ENCODE measurements around the gene TEAD1. TPM values are rescaled to one million over a fixed set of nuclear protein-coding genes. Genes with fewer than 3 reads are reported as not detected.

Gene TEAD1
- total RNA-seq, 4 donors from 2014 or later, result 184 to 272 (median 208) TPM

- Histone ChIP-seq H3K36me3 (no peaks in the 10 kb centered on the region), H3K27me3 (no peaks in the 10 kb centered on the region), H3K4me1 (no peaks in the 10 kb centered on the region), H3K4me3 (no peak overlapping the region), H3K27ac (no peak overlapping the region), H3K9me3 (no peaks in the 10 kb centered on the region)
- ATAC-seq, result no peak
- WGBS, 2 donors (ENCODE audit: low coverage in 1 of 2), result 63 to 80% methylated on average over 1 of the region's 1 CpG
- TF ChIP-seq POLR2A (IDR thresholded peaks at IDR 0.05) (no peak), POLR2AphosphoS5 (IDR thresholded peaks at IDR 0.05) (no peak), EP300 (IDR thresholded peaks at IDR 0.05) (no peak)
- TF ChIP-seq, protein P1, sequence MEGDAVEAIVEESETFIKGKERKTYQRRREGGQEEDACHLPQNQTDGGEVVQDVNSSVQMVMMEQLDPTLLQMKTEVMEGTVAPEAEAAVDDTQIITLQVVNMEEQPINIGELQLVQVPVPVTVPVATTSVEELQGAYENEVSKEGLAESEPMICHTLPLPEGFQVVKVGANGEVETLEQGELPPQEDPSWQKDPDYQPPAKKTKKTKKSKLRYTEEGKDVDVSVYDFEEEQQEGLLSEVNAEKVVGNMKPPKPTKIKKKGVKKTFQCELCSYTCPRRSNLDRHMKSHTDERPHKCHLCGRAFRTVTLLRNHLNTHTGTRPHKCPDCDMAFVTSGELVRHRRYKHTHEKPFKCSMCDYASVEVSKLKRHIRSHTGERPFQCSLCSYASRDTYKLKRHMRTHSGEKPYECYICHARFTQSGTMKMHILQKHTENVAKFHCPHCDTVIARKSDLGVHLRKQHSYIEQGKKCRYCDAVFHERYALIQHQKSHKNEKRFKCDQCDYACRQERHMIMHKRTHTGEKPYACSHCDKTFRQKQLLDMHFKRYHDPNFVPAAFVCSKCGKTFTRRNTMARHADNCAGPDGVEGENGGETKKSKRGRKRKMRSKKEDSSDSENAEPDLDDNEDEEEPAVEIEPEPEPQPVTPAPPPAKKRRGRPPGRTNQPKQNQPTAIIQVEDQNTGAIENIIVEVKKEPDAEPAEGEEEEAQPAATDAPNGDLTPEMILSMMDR (IDR thresholded peaks at IDR 0.05), result no peak
Measured at GRCh38 chr11:12664385-12664784, 9.8 kb upstream of the TEAD1 start.

- Histone ChIP-seq H3K9me3 (no peaks in the 10 kb centered on the region), H3K27me3 (no peaks in the 10 kb centered on the region), H3K4me3 (no peak overlapping the region), H3K27ac (no peak overlapping the region), H3K4me1 (no peaks in the 10 kb centered on the region), H3K36me3 (no peaks in the 10 kb centered on the region)
- TF ChIP-seq, protein P1 (IDR thresholded peaks at IDR 0.05), result no peak
- TF ChIP-seq POLR2A (IDR thresholded peaks at IDR 0.05), result no peak
- TF ChIP-seq EP300 (IDR thresholded peaks at IDR 0.05), result no peak
- no peak for TF ChIP-seq POLR2AphosphoS5 (IDR thresholded peaks at IDR 0.05)
- WGBS, 2 donors (ENCODE audit: low coverage in 1 of 2), result 67 to 68% methylated on average over 3 of the region's 3 CpGs
- no peak for ATAC-seq
Measured at GRCh38 chr11:12666915-12667314, 7.3 kb upstream of the TEAD1 start.

GRCh38 chr11:12667646-12668045 is 6.6 kb upstream of the TEAD1 start:
- no peaks in the 10 kb centered on the region for H3K27me3 ChIP-seq
- H3K36me3 ChIP-seq, result no peaks in the 10 kb centered on the region
- H3K27ac ChIP-seq, result no peak overlapping the region
- no peaks in the 10 kb centered on the region for H3K9me3 ChIP-seq
- no peak overlapping the region for H3K4me3 ChIP-seq
- no peak for ATAC-seq
- no peaks in the 10 kb centered on the region for H3K4me1 ChIP-seq
- 91 to 100% methylated on average over 1 of the region's 1 CpG for WGBS, 2 donors (ENCODE audit: low coverage in 1 of 2)
- TF ChIP-seq EP300 (IDR thresholded peaks at IDR 0.05) (no peak), POLR2AphosphoS5 (IDR thresholded peaks at IDR 0.05) (no peak)
- TF ChIP-seq, protein P1 (IDR thresholded peaks at IDR 0.05), result no peak

DNA sequence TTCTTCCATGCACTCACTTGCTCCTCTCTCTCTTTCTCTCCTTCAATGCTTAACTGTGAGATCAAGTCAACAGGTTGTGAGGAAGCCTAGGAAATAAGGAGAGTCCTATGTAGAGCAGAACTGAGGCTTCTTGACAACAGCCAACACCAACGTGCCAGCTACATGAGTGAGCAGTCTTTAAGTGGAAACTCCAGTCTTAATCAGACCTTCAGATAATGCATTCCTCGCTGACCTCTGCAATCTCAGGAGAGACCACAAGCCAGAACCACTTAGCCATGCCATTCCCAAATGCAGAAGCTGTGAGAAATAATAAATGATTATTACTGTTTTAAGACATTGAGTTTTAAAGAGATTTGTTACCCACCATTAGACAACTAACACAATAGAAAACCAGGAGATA is 6.1 kb upstream of the TEAD1 start:
- H3K27ac ChIP-seq, result no peak overlapping the region
- 70% methylated on average over 2 of the region's 2 CpGs; no CpG with 5 or more reads in 1 of the 2 donors for WGBS, 2 donors (ENCODE audit: low coverage in 1 of 2)
- no peak for TF ChIP-seq POLR2AphosphoS5 (IDR thresholded peaks at IDR 0.05)
- TF ChIP-seq EP300 (IDR thresholded peaks at IDR 0.05), result no peak
- TF ChIP-seq, protein P1 (IDR thresholded peaks at IDR 0.05), result no peak
- no peak for TF ChIP-seq POLR2A (IDR thresholded peaks at IDR 0.05)

GRCh38 chr11:12669930-12670329 is 4.3 kb upstream of the TEAD1 start:
- TF ChIP-seq POLR2AphosphoS5 (IDR thresholded peaks at IDR 0.05) (no peak), EP300 (IDR thresholded peaks at IDR 0.05) (no peak), POLR2A (IDR thresholded peaks at IDR 0.05) (no peak)
- TF ChIP-seq, protein P1 (IDR thresholded peaks at IDR 0.05), result no peak
- no peak overlapping the region for H3K4me3 ChIP-seq
- no peak for ATAC-seq
- peaks cover 0 to 6% (median 3%) of the 10 kb centered on the region in 3 donors for H3K4me1 ChIP-seq
- WGBS, 2 donors (ENCODE audit: low coverage in 1 of 2), result 93 to 94% methylated on average over 2 to 3 of the region's 3 CpGs
- H3K36me3 ChIP-seq, result no peaks in the 10 kb centered on the region
- no peaks in the 10 kb centered on the region for H3K27me3 ChIP-seq
- H3K27ac ChIP-seq, result no peak overlapping the region
- no peaks in the 10 kb centered on the region for H3K9me3 ChIP-seq

More for the DNA sequence above, 6.1 kb upstream of the TEAD1 start:
- Histone ChIP-seq H3K4me1 (peaks cover 0 to 3% (median 1%) of the 10 kb centered on the region in 3 donors), H3K4me3 (no peak overlapping the region), H3K27me3 (no peaks in the 10 kb centered on the region), H3K36me3 (no peaks in the 10 kb centered on the region), H3K9me3 (no peaks in the 10 kb centered on the region)
- ATAC-seq, result no peak

Measured in gastroesophageal sphincter (tissue), 4 donors.